ENCODE measurements around the gene GINS2.
A peak's percentile ranks its signal among the peaks of the same experiment; 100 is the strongest.

GINS2 gene

GRCh38 chr16:85661740-85662481, 26.8 kb downstream of the GINS2 start:
- Histone ChIP-seq H3K79me2 (ENCODE audit: insufficient read depth, low read length) (no peaks in the 10 kb centered on the region), H3K4me1 (ENCODE audit: insufficient read depth, low read length, poor library complexity, severe bottlenecking) (no peaks in the 10 kb centered on the region), H3K9me3 (ENCODE audit: insufficient read depth, low read depth, low read length) (no peaks in the 10 kb centered on the region), H3K4me2 (ENCODE audit: low read depth, low read length, poor library complexity, severe bottlenecking) (no peak overlapping the region), H3F3A (ENCODE audit: low read depth) (no peaks in the 10 kb centered on the region), H2AFZ (ENCODE audit: low read length) (no peak overlapping the region), H3K36me3 (ENCODE audit: insufficient read depth, low read length) (peaks cover 98% of the 10 kb centered on the region), H3K9me2 (replicated peaks; ENCODE audit: low read depth, low read length) (no peaks in the 10 kb centered on the region), H3K4me3 (ENCODE audit: low read length, poor library complexity, severe bottlenecking) (no peak overlapping the region), H3K27me3 (ENCODE audit: insufficient read depth, low read length, poor library complexity, severe bottlenecking) (no peaks in the 10 kb centered on the region), H3K9ac (ENCODE audit: low read depth, low read length, poor library complexity, severe bottlenecking) (no peak overlapping the region), H4K20me1 (ENCODE audit: insufficient read depth, low read length, poor library complexity, severe bottlenecking) (peaks cover 28% of the 10 kb centered on the region)
- TF ChIP-seq CTCF (conservative IDR thresholded peaks at IDR 0.05; ENCODE audit: low read length) (no peak), EZH2phosphoT487 (IDR thresholded peaks at IDR 0.05; ENCODE audit: borderline replicate concordance) (no peak)

GRCh38 chr16:85660843-85661739, 27.7 kb downstream of the GINS2 start:
- Histone ChIP-seq H2AFZ (ENCODE audit: low read length) (no peak overlapping the region), H3K36me3 (ENCODE audit: insufficient read depth, low read length) (peaks cover 98% of the 10 kb centered on the region), H3K4me3 (ENCODE audit: low read length, poor library complexity, severe bottlenecking) (no peak overlapping the region), H3F3A (ENCODE audit: low read depth) (no peaks in the 10 kb centered on the region), H3K79me2 (ENCODE audit: insufficient read depth, low read length) (no peaks in the 10 kb centered on the region), H3K4me1 (ENCODE audit: insufficient read depth, low read length, poor library complexity, severe bottlenecking) (no peaks in the 10 kb centered on the region), H3K4me2 (ENCODE audit: low read depth, low read length, poor library complexity, severe bottlenecking) (no peak overlapping the region), H4K20me1 (ENCODE audit: insufficient read depth, low read length, poor library complexity, severe bottlenecking) (peaks cover 35% of the 10 kb centered on the region), H3K9ac (ENCODE audit: low read depth, low read length, poor library complexity, severe bottlenecking) (no peak overlapping the region), H3K27me3 (ENCODE audit: insufficient read depth, low read length, poor library complexity, severe bottlenecking) (no peaks in the 10 kb centered on the region), H3K9me3 (ENCODE audit: insufficient read depth, low read depth, low read length) (no peaks in the 10 kb centered on the region), H3K9me2 (replicated peaks; ENCODE audit: low read depth, low read length) (no peaks in the 10 kb centered on the region)
- no peak for TF ChIP-seq CTCF (conservative IDR thresholded peaks at IDR 0.05; ENCODE audit: low read length)

GRCh38 chr16:85659805-85660511, 28.8 kb downstream of the GINS2 start:
- TF ChIP-seq CTCF (conservative IDR thresholded peaks at IDR 0.05; ENCODE audit: low read length) (peak; percentile 95), EZH2phosphoT487 (IDR thresholded peaks at IDR 0.05; ENCODE audit: borderline replicate concordance) (no peak)
- Histone ChIP-seq H3K4me1 (ENCODE audit: insufficient read depth, low read length, poor library complexity, severe bottlenecking) (no peaks in the 10 kb centered on the region), H4K20me1 (ENCODE audit: insufficient read depth, low read length, poor library complexity, severe bottlenecking) (peaks cover 45% of the 10 kb centered on the region), H3K4me2 (ENCODE audit: low read depth, low read length, poor library complexity, severe bottlenecking) (no peak overlapping the region), H3K9ac (ENCODE audit: low read depth, low read length, poor library complexity, severe bottlenecking) (no peak overlapping the region), H3K4me3 (ENCODE audit: low read length, poor library complexity, severe bottlenecking) (no peak overlapping the region), H3K36me3 (ENCODE audit: insufficient read depth, low read length) (peaks cover 98% of the 10 kb centered on the region), H3F3A (ENCODE audit: low read depth) (no peaks in the 10 kb centered on the region), H3K79me2 (ENCODE audit: insufficient read depth, low read length) (no peaks in the 10 kb centered on the region), H3K9me2 (replicated peaks; ENCODE audit: low read depth, low read length) (no peaks in the 10 kb centered on the region), H3K9me3 (ENCODE audit: insufficient read depth, low read depth, low read length) (no peaks in the 10 kb centered on the region), H3K27me3 (ENCODE audit: insufficient read depth, low read length, poor library complexity, severe bottlenecking) (no peaks in the 10 kb centered on the region), H2AFZ (ENCODE audit: low read length) (no peak overlapping the region)
